MM.1S (cell line): ENCODE data around the gene SDCCAG8.

Experiments used
- EZH2 ChIP-seq: fragments of 300-600 bp; sonication (generic); optimal IDR thresholded peaks from 2 replicates; pipeline ENCODE3; 2017; ENCODE audit warnings: low read depth, mild to moderate bottlenecking, antibody characterized with exemption, low read length, mixed read lengths
- EZH2phosphoT487 ChIP-seq: fragments of 300-600 bp; sonication (generic); IDR thresholded peaks from 2 replicates; pipeline ENCODE4 v1.6.1; 2018; ENCODE audit warnings: antibody characterized with exemption, low read length
- TF ChIP-seq, protein P1 (sequence below): fragments of 300-600 bp; sonication (generic); IDR thresholded peaks from 2 replicates; pipeline ENCODE4 v1.5.1; 2016; ENCODE audit warnings: antibody characterized with exemption, low read length, mixed read lengths

DNA sequence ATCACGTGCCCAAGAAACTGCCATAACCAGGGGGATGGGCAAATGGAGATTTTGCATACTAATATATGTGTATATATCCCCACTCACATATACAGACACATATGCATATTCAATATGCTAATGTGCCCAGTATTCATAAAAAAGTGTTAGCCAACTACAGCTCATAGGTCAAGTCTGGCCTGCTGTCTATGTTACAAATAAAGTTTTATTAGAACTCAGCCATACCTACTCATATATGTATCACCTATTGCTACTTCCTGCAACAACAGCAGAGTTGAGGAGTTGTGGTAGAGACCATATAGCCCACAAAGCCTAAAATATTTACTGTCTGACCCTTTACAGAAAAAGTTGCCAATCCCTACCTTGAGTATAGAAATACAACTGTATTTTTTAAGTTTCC is 93.3 kb downstream of the SDCCAG8 start:
- TF ChIP-seq, protein P1, sequence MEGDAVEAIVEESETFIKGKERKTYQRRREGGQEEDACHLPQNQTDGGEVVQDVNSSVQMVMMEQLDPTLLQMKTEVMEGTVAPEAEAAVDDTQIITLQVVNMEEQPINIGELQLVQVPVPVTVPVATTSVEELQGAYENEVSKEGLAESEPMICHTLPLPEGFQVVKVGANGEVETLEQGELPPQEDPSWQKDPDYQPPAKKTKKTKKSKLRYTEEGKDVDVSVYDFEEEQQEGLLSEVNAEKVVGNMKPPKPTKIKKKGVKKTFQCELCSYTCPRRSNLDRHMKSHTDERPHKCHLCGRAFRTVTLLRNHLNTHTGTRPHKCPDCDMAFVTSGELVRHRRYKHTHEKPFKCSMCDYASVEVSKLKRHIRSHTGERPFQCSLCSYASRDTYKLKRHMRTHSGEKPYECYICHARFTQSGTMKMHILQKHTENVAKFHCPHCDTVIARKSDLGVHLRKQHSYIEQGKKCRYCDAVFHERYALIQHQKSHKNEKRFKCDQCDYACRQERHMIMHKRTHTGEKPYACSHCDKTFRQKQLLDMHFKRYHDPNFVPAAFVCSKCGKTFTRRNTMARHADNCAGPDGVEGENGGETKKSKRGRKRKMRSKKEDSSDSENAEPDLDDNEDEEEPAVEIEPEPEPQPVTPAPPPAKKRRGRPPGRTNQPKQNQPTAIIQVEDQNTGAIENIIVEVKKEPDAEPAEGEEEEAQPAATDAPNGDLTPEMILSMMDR = no peak
- no peak for TF ChIP-seq EZH2
- TF ChIP-seq EZH2phosphoT487 = no peak
